Measurements from ENCODE around the gene PHACTR1.

Gene PHACTR1

GRCh38 chr6:13332349-13332706, 615.8 kb downstream of the PHACTR1 start:
- DNase-seq, result no peak

- no peak for DNase-seq
These were observed 618.4 kb downstream of the PHACTR1 start for GRCh38 chr6:13334953-13335352.

- DNase-seq, result peak; percentile 71
These were observed 620.0 kb downstream of the PHACTR1 start for GRCh38 chr6:13336553-13336952.

- no peak for DNase-seq
These were observed 621.5 kb downstream of the PHACTR1 start for GRCh38 chr6:13338038-13338437.

Measured in CD4-positive, alpha-beta T cell treated with Interleukin-10 for 1 hour (primary cell).